ENCODE data around the gene PHEX.

Gene PHEX

GRCh38 chrX:22184096-22184495, 152.0 kb downstream of the PHEX start:
- TF ChIP-seq CTCF (IDR thresholded peaks at IDR 0.05; ENCODE audit: insufficient read depth, missing control alignments): no peak
- DNase-seq (ENCODE audit: insufficient read length, low spot score): no peak

GRCh38 chrX:22186165-22186564, 154.0 kb downstream of the PHEX start:
- TF ChIP-seq CTCF (IDR thresholded peaks at IDR 0.05; ENCODE audit: insufficient read depth, missing control alignments): no peak
- DNase-seq (ENCODE audit: insufficient read length, low spot score): no peak
- no peak for FAIRE-seq

More at GRCh38 chrX:22184096-22184495, 152.0 kb downstream of the PHEX start:
- no peak for FAIRE-seq

DNA sequence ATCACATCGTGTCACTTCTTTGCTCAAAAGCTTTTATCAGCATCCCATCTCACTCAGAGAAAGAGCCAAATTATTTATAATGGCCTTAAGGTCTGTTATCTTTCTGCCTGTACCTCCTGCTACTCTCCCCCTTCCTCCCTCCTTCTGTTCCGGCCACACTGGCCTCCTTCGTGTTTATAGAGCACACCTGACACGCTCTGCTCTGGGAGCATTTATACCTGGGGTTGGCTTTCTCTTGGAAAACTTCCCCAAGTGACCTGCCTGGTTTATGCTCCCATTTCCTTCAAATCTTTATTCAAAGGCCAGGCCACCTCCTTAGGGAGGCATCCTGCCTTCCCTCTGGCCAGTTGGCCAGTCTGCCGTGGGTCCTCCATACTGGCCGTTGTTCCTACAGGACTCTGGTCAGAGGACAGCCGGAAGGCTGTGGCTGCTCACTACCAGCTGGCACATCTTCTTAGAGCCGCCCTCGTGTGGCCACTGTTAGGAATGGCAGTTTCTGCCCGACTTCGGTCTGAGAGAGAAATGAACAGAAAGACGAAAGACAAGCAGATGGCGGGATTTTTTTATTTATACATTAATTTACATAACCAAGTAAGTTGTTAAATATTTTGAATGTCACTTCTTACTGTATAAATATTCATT, 160.4 kb downstream of the PHEX start:
- TF ChIP-seq CTCF (IDR thresholded peaks at IDR 0.05; ENCODE audit: insufficient read depth, missing control alignments): peak; percentile 59
- FAIRE-seq (no peak), DNase-seq (ENCODE audit: insufficient read length, low spot score) (no peak)

- TF ChIP-seq CTCF (IDR thresholded peaks at IDR 0.05; ENCODE audit: insufficient read depth, missing control alignments): no peak
- peak; percentile 84 for FAIRE-seq
- DNase-seq (ENCODE audit: insufficient read length, low spot score): no peak
Observed at GRCh38 chrX:22193851-22194659, 161.9 kb downstream of the PHEX start.

DNA sequence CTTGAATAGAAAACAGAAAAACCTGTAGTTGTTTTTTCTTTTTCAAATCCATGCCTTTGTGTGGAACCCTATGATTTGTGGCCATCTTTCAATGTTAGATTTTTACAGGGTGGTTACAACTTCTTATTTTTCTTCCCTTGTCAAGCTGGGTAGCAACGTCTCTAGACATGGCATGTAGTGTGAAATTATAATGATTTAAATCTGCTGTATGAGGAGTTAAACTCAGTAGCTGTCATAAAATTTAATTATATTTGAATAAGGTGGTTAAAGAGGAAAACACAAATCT, 162.5 kb downstream of the PHEX start:
- FAIRE-seq: peak; percentile 29
- no peak for TF ChIP-seq CTCF (IDR thresholded peaks at IDR 0.05; ENCODE audit: insufficient read depth, missing control alignments)
- no peak for DNase-seq (ENCODE audit: insufficient read length, low spot score)

DNA sequence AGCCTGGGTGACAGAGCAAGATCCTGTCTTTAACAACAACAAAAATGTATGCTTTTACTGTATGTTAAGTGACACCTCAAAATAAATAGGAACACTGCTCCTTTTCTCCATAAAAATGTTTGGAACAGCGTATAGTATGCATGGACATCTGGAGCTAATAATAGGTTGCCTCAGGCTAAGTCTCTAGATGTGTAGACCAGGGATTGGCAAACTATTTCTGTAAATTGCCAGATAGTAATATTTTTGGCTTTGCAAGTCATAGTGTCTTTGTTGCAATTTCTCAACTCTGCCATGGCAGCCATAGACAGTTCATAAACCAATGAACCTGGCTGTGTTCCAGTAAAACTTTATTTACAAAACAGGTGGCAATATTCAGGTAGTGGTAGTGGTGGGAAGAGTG, 164.0 kb downstream of the PHEX start:
- FAIRE-seq: no peak
- no peak for TF ChIP-seq CTCF (IDR thresholded peaks at IDR 0.05; ENCODE audit: insufficient read depth, missing control alignments)
- no peak for DNase-seq (ENCODE audit: insufficient read length, low spot score)

DNA sequence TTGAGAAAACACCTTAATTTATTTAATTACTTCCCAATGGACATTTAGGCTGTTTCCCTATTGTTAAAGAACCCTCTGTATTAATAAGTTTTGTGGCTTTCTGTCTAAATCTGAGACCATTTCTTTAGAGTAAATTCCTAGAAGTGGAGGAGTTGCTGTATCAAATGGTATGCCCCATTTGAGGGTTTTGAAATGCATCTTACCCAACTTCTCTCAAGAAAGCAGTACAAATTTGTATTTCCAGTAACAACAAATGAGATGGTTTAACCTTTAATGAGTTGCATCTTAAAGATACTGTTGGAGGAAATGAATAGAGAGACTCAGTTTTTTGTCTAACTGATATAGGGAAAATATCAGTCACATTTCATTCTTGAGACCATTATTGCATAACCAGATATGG, 170.1 kb downstream of the PHEX start:
- peak; percentile 77 for FAIRE-seq
- no peak for DNase-seq (ENCODE audit: insufficient read length, low spot score)
- TF ChIP-seq CTCF (IDR thresholded peaks at IDR 0.05; ENCODE audit: insufficient read depth, missing control alignments): no peak
